Activated effector memory CD4-positive, alpha-beta T cell treated with anti-CD3 and anti-CD28 coated beads, Interleukin-2, amount 50 U/mL, for 16 hours (primary cell): Measurements from ENCODE around the gene ITGB2.

ENCODE experiments used
- DNase-seq: peaks from one replicate; pipeline ENCODE4 v3.0.0-alpha.2; 2020

ITGB2 gene

DNA sequence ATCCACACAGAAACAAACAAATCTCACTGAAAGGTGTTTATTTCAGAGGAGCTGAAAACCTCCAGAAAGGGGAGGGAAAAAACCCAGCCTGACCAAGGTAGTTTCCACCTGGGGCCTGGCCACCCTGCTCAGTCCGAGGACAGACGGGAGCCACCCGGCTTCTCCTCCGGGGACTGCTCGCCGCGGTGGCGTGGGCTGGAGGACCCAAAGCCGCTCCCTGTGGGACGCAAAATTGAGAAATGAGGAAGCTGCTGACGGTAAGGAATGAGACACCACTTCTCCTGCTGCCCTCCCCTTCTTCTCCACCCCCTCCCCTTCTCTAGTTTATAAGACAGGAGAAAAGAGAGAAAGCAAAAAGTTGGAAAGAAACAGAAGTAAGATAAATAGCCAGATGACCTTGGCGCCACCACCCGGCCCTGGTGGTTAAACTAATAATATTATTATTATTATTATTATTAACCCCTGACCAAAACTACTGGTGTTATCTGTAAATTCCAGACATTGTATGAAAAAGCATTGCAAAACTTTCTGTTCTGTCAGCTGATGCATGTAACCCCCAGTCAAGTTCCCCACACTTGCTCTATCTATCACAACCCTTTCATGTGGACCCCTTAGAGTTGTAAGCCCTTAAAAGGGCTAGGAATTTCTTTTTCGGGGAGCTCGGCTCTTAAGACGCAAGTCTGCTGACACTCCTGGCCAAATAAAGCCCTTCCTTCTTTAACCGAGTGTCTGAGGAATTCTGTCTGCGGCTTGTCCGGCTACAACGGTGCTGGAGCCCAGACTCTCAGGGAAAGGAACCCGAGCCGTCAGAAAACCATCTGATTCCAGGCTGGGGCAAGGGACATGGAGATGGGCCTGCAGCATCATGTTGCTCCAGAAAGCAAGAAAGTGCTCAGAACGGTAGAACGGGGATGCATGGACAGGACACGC lies 12.5 kb downstream of the ITGB2 start:
- no peak for DNase-seq

GRCh38 chr21:44907225-44907965 lies 13.3 kb downstream of the ITGB2 start:
- DNase-seq = no peak

DNA sequence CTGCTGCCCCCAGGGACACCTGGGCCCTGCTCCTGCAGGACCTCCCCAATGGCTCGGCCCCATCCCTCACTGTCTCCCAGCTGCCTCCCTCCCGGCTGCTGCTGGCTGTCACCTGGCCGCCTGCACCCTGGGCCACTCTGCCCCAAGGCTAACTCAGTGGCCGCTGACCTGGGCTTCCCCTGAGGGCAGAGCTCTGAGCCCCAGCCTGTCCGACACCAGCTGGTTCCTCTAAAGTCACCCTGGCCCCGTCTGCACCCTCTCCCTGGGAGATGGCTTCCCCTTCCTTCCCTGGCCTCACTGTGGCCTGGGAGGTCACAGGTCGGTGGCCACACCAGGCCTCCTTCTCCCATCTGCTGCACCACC lies 15.0 kb downstream of the ITGB2 start:
- no peak for DNase-seq

DNA sequence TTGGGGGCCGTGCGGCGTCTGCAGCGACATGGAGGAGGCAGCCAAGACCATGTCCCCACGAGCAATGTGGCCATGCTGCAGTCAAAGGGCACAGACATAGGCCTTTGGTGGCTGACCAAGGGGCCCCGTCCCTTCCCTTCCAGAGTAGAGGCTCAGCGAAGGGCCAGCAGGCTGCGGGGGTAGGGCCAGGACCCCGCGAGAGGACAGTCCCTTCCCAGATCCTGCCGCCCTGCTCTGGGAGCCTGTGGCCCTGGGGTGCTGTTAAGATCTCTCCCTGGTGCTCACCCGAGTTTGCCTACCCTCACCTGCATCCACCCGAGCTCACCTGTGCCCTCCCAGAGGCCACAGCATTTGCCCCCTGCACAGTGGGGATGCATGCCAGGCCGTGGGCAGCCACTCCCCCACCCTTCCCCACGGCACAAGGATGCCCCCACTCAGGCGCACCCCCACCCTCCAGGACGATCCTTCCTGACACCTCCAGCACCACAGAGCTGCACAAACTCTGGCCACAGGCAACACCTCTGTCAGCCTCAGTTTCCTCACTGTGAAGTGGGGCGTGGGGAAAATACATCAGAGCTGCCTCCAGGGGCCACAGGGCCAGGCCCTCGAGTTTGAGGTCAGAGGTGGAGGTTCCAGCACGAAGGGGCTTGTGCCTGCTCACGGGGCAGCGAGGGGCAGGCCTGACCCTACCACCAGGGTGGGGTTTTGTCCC lies 15.5 kb downstream of the ITGB2 start:
- no peak for DNase-seq

DNA sequence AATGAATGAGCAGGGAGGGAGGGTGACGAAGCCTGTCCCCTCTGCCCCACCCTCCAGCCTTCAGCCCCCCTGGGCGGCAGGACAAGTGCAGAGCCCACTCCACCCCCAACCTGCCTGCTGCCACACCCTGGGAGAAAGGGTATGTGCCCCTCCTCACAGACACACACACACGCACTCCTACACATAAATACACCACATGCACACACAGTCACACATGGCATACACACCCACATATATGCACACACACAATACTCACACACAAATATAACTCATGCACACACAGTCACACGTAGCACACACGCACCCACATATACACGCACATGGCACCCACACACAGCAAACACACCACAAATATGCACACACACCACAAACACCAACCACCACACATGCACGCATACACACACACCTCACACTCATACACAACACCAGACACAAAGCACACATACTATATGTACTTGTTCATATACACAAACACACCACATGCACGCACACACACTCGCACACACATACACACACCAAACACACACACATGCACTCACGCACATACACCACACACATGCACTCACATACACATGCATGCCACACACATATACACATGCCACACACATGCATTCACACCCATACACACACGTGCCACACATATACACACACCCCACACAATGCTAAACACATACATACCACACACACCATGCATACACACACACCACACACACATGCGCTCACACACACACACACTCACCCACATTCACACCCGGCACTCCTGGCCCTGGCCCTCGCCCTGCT lies 16.4 kb downstream of the ITGB2 start:
- no peak for DNase-seq

- no peak for DNase-seq
These were observed 17.0 kb downstream of the ITGB2 start for GRCh38 chr21:44903689-44904088.

DNA sequence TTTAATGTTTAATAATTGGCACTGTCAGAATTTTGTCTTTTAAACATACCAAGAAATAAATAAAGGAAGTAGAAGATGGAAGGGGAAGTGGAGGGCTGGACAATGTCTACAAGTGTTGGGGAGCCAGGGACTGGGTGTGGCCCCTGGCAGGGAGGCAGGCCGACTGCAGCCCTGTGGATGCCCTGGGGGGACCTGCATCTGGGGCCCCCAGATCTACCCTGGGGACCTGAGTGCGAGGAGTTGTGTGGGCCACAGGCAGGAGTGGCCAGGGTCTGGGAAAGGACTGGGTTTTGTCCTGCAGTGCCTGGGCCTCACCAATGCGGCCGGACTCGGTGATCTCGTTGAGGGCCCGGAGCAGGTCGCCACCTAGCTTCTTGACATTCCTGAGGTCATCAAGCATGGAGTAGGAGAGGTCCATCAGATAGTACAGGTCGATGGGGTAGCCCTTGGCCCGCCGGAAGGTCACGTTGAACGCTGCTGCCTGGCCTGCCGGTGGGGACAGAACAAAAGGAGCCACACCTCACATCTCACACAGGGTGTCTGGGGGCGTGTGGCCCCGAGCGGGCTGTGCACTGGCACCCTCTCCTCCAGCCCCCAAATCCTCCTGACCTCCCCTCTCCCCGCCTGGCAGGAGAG lies 17.5 kb downstream of the ITGB2 start:
- DNase-seq = no peak

- no peak for DNase-seq
These were observed 18.2 kb downstream of the ITGB2 start for GRCh38 chr21:44902268-44903049.

- no peak for DNase-seq
These were observed 19.2 kb downstream of the ITGB2 start for GRCh38 chr21:44901391-44902074.

DNA sequence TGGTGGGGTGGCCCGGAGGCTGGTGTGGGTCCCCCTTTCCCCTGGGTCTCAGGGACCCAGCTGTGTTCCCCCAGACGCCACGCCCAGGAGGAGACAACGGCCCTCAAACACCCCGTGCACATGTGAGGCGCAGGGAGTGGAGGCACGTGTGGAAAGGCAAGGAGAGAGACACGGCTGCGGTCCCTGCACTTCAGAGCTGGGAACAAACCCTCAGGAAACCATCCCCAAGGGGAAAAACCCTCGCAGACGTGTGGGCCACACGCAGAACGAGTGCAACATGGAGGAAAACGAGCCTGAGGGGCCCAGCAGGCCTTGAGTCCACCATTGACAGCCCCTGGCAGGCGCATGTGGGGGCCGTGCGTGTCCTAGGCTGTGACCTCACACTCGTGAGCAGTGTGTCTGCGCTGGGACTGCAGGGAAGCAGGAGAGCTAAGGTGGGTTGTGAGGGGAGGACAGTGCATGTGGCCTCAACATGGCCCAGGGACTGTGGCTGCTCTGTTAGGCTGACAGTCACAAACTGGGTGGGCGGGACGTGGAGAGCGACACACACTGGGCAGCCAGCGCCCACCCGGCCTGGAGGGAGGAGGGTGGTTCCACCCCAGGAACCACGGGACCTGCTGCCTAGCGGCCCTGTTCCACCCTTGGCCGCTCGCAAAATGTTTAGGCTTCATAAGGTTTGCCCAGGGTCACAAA lies 20.0 kb downstream of the ITGB2 start:
- DNase-seq = no peak

- no peak for DNase-seq
These were observed 20.7 kb downstream of the ITGB2 start for GRCh38 chr21:44899768-44900558.

DNA sequence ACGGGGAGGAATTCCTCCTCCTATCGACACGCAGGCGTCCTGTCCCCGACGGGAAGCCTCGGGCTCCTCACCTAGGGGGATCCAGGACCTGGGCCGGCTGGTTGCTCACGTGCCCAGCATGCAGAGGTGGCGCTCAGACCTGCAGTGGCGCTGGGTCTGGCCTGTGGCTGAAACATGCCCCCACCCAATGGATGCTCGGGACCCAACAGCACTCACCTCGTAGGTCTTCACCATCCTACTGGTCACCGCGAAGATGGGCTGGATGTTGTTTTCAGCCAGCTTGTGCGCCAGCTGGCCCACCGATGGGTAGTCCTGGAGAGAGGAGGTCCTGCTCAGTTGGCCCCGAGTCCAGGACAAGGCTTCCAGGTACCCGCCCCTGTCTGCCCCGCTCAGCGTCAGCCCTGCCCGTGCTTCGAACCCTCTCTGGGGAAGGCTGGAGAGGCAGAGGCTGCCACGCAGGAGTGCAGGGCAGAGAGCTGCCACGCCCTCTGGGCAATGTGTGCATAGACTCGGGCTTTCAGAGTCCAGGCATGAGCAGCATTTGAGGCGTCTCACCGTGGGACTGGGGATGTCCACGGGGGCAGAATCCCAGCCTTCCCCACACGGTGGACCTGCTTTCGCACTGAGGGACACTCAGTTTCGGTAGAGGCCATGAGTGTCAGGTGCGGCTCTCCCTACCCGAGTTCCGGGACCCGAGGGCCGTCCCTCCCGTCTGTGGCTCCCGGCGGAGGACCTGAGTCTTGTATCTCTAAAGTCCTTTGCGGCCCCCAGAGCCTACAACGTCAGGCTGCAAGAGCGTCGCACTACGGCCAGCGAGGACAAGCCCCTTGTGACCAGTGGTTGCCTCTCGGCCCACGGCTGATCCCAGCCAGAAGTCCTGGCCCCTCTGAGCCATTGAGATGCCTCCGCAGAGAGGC lies 21.6 kb downstream of the ITGB2 start:
- no peak for DNase-seq

- no peak for DNase-seq
These were observed 22.6 kb downstream of the ITGB2 start for GRCh38 chr21:44898011-44898488.

DNA sequence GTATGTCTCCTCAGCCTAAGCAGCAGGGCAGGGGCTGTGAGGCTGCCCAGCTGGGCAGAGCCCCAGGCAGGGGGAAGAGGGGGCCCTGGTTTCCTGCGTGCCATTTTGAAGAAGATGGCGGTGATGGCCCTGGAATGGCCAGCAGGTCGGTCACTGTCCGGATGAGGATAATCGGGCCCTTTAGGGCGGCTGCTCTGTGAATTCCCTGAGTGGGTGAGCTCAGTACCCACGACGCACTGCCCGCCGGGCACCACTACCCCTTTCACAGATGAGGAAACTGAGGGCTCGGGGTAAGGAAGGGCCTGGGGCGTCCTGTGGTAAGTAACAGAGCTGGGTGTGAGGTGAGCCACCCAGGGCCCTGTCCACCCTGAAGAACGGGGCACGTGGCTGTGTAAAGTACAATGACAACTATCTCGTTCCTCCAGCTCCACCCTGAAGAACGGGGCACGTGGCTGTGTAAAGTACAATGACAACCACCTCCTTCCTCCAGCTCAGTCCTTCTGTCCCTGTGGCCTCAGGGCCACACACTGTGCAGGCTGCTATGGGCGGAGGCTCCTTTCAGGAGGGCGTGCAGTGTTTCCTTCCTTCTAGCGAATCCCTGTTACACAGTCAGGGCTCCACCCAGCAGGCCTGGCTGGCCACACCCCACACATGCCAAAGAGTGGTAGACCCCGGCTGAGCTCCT lies 23.2 kb downstream of the ITGB2 start:
- no peak for DNase-seq

GRCh38 chr21:44896561-44897286 lies 24.0 kb downstream of the ITGB2 start:
- no peak for DNase-seq

- no peak for DNase-seq
These were observed 24.8 kb downstream of the ITGB2 start for GRCh38 chr21:44895859-44896258.
